ENCODE results near the gene RSU1. TPM values are rescaled to one million over a fixed set of nuclear protein-coding genes. Genes with fewer than 3 reads are reported as not detected.

Gene RSU1
- total and polyA plus RNA-seq, 10 of the 15 experiments (the other 5 are each of a cell fraction or from before 2014, with no cell fraction given): 49.2 to 139 (median 81.3) TPM

GRCh38 chr10:16602104-16602775 is 215.0 kb downstream of the RSU1 start:
- no peak overlapping the region for H3K4me2 ChIP-seq (ENCODE audit: control insufficient read depth, insufficient read depth)
- no TSS peak for BruUV-seq (replicated peaks)
- no peaks in the 10 kb centered on the region for H3K27me3 ChIP-seq (replicated peaks in 1 of 2; ENCODE audit: control insufficient read depth in 2 of 2, insufficient read depth in 2 of 2, low read length in 1 of 2)
- DNase-seq (ENCODE audit: low read depth, low spot score): no peak
- H3K27ac ChIP-seq (ENCODE audit: control insufficient read depth, insufficient read depth): no peak overlapping the region
- no peak overlapping the region for H2AFZ ChIP-seq (ENCODE audit: control insufficient read depth, low read depth, low read length)
- FAIRE-seq: no peak
- H4K20me1 ChIP-seq (ENCODE audit: control insufficient read depth, insufficient read depth): no peaks in the 10 kb centered on the region
- POLR2A ChIA-PET: no interaction called here
- intact Hi-C loops (cut with micrococcal nuclease; ENCODE audit: unreplicated experiment): no loop called here
- H3K36me3 ChIP-seq (ENCODE audit: control insufficient read depth in 2 of 2, insufficient read depth in 2 of 2, low read length in 1 of 2): no peaks in the 10 kb centered on the region; a peak in 1 of 4 replicates
- SMC1A ChIA-PET (ENCODE audit: uncharacterized antibody, unreplicated experiment): no interaction called here
- CTCF ChIA-PET: no interaction called here
- WGBS (ENCODE audit: insufficient coverage, insufficient replicate concordance, low lambda C conversion rate, missing lambda C conversion rate): 78% methylated on average over 8 of the region's 8 CpGs
- RAD21 ChIA-PET (ENCODE audit: unreplicated experiment): interaction anchor here (0.7 kb wide), 1 partner anchor 45 kb away, joined by 3 read pairs; no protein-coding TSS in a partner anchor
- no peaks in the 10 kb centered on the region for H3K9me3 ChIP-seq (replicated peaks; ENCODE audit: control insufficient read depth, insufficient read depth, low read length)
- ATAC-seq: no peak
- H3K4me3 ChIP-seq: no peak overlapping the region
- H3K4me1 ChIP-seq (ENCODE audit: control insufficient read depth, insufficient read depth, low read length): no peaks in the 10 kb centered on the region
- H3K9ac ChIP-seq (ENCODE audit: control insufficient read depth, insufficient read depth, low read length): no peak overlapping the region
- no peaks in the 10 kb centered on the region for H3K79me2 ChIP-seq (ENCODE audit: control insufficient read depth, insufficient read depth, low read length)
- in situ Hi-C loops (cut with MboI): no loop called here
- TF ChIP-seq CHD1 (IDR thresholded peaks at IDR 0.05; ENCODE audit: low read depth, low read length) (no peak), HDAC2 (IDR thresholded peaks at IDR 0.05) (no peak), TBL1XR1 (IDR thresholded peaks at IDR 0.05; ENCODE audit: low read depth, low read length) (no peak), ZNF24 (IDR thresholded peaks at IDR 0.05) (no peak), BRCA1 (IDR thresholded peaks at IDR 0.05; ENCODE audit: low read depth, low read length) (no peak), HDGF (IDR thresholded peaks at IDR 0.05) (no peak), POU2F2 (IDR thresholded peaks at IDR 0.05; ENCODE audit: borderline replicate concordance, low read depth, low read length) (no peak)

DNA sequence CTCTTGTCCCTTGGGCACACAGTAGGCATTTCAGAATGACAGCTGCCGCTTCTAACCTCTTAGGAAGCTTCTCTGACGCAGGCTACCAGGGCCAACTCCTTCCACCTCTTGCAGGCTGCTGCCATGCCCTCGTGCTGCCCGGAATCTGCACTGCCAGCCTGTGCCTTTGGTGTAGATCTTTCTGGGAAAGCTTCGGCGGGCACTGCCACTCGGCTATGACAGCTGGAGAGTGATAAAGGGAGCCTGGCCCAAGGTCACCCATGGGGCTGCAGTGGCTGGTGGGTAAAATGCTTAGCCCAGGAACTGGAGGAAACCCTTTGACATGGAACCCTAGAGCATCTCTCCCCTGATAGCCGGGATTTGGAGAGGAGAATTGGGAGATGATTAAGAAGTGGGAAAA is 217.6 kb downstream of the RSU1 start:
- Histone ChIP-seq H3K27me3 (replicated peaks in 1 of 2; ENCODE audit: control insufficient read depth in 2 of 2, insufficient read depth in 2 of 2, low read length in 1 of 2) (no peaks in the 10 kb centered on the region), H3K9ac (ENCODE audit: control insufficient read depth, insufficient read depth, low read length) (no peak overlapping the region), H3K27ac (ENCODE audit: control insufficient read depth, insufficient read depth) (no peak overlapping the region), H4K20me1 (ENCODE audit: control insufficient read depth, insufficient read depth) (no peaks in the 10 kb centered on the region), H3K36me3 (ENCODE audit: control insufficient read depth in 2 of 2, insufficient read depth in 2 of 2, low read length in 1 of 2) (no peaks in the 10 kb centered on the region; a peak in 1 of 4 replicates), H3K79me2 (ENCODE audit: control insufficient read depth, insufficient read depth, low read length) (no peaks in the 10 kb centered on the region), H3K4me3 (no peak overlapping the region), H3K4me1 (ENCODE audit: control insufficient read depth, insufficient read depth, low read length) (no peaks in the 10 kb centered on the region), H3K4me2 (ENCODE audit: control insufficient read depth, insufficient read depth) (no peak overlapping the region), H3K9me3 (replicated peaks; ENCODE audit: control insufficient read depth, insufficient read depth, low read length) (no peaks in the 10 kb centered on the region), H2AFZ (ENCODE audit: control insufficient read depth, low read depth, low read length) (no peak overlapping the region)
- DNase-seq (ENCODE audit: low read depth, low spot score) (no peak), ATAC-seq (no peak), FAIRE-seq (no peak)
- SMC1A ChIA-PET (ENCODE audit: uncharacterized antibody, unreplicated experiment): no interaction called here
- no TSS peak for BruUV-seq (replicated peaks)
- intact Hi-C loops (cut with micrococcal nuclease; ENCODE audit: unreplicated experiment) (no loop called here), in situ Hi-C loops (cut with MboI) (no loop called here)
- TF ChIP-seq POLR2A (IDR thresholded peaks at IDR 0.05; ENCODE audit: low read depth, low read length): no peak
- TF ChIP-seq FOS (IDR thresholded peaks at IDR 0.05; ENCODE audit: borderline replicate concordance, extremely low read depth, insufficient read length): no peak
- no peak for TF ChIP-seq EED (IDR thresholded peaks at IDR 0.05; ENCODE audit: low read depth)
- TF ChIP-seq HCFC1 (IDR thresholded peaks at IDR 0.05; ENCODE audit: low read length): no peak
- TF ChIP-seq SMAD5 (IDR thresholded peaks at IDR 0.05; ENCODE audit: low read depth): no peak
- no peak for TF ChIP-seq SMARCA5 (IDR thresholded peaks at IDR 0.05)
- TF ChIP-seq RAD51 (IDR thresholded peaks at IDR 0.05): no peak
- no peak for TF ChIP-seq TCF3 (IDR thresholded peaks at IDR 0.05; ENCODE audit: borderline replicate concordance, insufficient read depth, low read depth, low read length)
- TF ChIP-seq PAX8 (IDR thresholded peaks at IDR 0.05): no peak
- no peak for TF ChIP-seq ZNF24 (IDR thresholded peaks at IDR 0.05)
- TF ChIP-seq, protein P1, sequence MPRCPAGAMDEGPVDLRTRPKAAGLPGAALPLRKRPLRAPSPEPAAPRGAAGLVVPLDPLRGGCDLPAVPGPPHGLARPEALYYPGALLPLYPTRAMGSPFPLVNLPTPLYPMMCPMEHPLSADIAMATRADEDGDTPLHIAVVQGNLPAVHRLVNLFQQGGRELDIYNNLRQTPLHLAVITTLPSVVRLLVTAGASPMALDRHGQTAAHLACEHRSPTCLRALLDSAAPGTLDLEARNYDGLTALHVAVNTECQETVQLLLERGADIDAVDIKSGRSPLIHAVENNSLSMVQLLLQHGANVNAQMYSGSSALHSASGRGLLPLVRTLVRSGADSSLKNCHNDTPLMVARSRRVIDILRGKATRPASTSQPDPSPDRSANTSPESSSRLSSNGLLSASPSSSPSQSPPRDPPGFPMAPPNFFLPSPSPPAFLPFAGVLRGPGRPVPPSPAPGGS (IDR thresholded peaks at IDR 0.05; ENCODE audit: borderline replicate concordance, insufficient read depth, low read depth, low read length, poor library complexity, severe bottlenecking): no peak
- no peak for TF ChIP-seq KLF5 (IDR thresholded peaks at IDR 0.05; ENCODE audit: partially characterized antibody)
- TF ChIP-seq TARDBP (IDR thresholded peaks at IDR 0.05; ENCODE audit: borderline replicate concordance): no peak
- no peak for TF ChIP-seq NFYA (IDR thresholded peaks at IDR 0.05; ENCODE audit: borderline replicate concordance, low read depth, low read length)
- no peak for TF ChIP-seq NR2C1 (IDR thresholded peaks at IDR 0.05)
- no peak for TF ChIP-seq RCOR1 (conservative IDR thresholded peaks at IDR 0.05; ENCODE audit: low read depth, low read length)
- CTCF ChIA-PET: no interaction called here
- POLR2A ChIA-PET: no interaction called here
- WGBS (ENCODE audit: insufficient coverage, insufficient replicate concordance, low lambda C conversion rate, missing lambda C conversion rate): 88% methylated on average over 8 of the region's 8 CpGs
- RAD21 ChIA-PET (ENCODE audit: unreplicated experiment): no interaction called here
